ENCODE results near the gene DENND6A. TPM values are rescaled to one million over a fixed set of nuclear protein-coding genes. Genes with fewer than 3 reads are reported as not detected.

Gene DENND6A
- total and polyA plus RNA-seq, 2 of the 8 experiments (the other 6 are each of a cell fraction or from before 2014, with no cell fraction given): 7.8 to 14.8 TPM

DNA sequence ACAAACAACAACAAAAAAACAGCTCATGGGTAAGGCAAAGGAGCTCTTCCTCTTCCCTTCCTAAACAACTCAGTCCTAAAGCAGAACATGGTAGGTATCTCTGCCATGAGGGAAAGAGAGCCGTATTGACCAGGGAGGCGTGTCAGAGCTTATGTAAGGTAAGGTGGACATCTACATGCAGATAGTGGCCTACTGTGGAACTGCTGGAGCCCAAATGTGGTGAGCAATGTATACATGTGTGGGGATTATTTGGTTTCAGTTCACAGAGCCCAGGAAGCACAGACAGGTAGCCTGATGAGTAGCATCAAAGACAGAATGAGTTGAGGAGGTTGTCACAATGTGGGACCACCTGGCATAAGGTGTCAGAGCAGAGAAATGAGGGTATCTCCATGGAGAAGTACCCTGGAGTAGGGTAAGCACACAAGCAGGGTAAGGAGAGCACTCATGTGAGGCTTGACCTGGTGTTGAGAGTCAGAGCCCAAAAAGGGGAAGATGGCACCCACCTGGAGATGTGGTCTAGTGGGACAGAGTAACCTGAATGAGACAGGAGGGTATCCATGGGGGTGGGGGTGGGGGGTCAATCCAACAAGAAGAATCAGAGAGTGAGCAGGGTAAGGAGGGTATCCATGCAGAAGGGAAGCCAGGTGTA lies 45.5 kb downstream of the DENND6A start:
- no peak overlapping the region for H3K56ac ChIP-seq (replicated peaks; ENCODE audit: insufficient read length, low read depth, low read length)
- no peaks in the 10 kb centered on the region for H4K20me1 ChIP-seq (replicated peaks in 1 of 2; ENCODE audit: control insufficient read depth in 1 of 2, insufficient read depth in 2 of 2, low read length in 2 of 2)
- H4K8ac ChIP-seq (ENCODE audit: extremely low read depth, insufficient read depth, low read length): no peak overlapping the region
- no peak overlapping the region for H3K18ac ChIP-seq (ENCODE audit: extremely low read depth, low read length)
- no peak overlapping the region; the same call in 1 of the 2 replicates for H2AK5ac ChIP-seq (ENCODE audit: low read depth, low read length)
- H2BK12ac ChIP-seq (ENCODE audit: low read depth, low read length): no peak overlapping the region
- no peak overlapping the region; the same call in 1 of the 2 replicates for H3K27ac ChIP-seq (ENCODE audit: low read depth, low read length)
- no peak overlapping the region for H3K4me2 ChIP-seq (ENCODE audit: insufficient read depth in 1 of 2, low read depth in 2 of 2, low read length in 2 of 2)
- POLR2A ChIA-PET (ENCODE audit: partially characterized antibody): no interaction called here
- no peaks in the 10 kb centered on the region for H3K79me1 ChIP-seq (ENCODE audit: low read depth, low read length)
- H3K36me3 ChIP-seq (ENCODE audit: control insufficient read depth in 2 of 4, insufficient read depth in 4 of 4, low read length in 3 of 4): peaks cover 0 to 2% (median 0%) of the 10 kb centered on the region in 4 experiments; a peak in 2 of 8 replicates
- no peak overlapping the region for H2BK120ac ChIP-seq (replicated peaks; ENCODE audit: low read depth, low read length)
- no peak overlapping the region for H3K23ac ChIP-seq (ENCODE audit: insufficient read length)
- H2AFZ ChIP-seq (ENCODE audit: low read length): no peak overlapping the region
- H2BK20ac ChIP-seq (ENCODE audit: low read length): no peak overlapping the region
- H3K14ac ChIP-seq (ENCODE audit: insufficient read length): no peak overlapping the region
- TF ChIP-seq ZNF274 (IDR thresholded peaks at IDR 0.05; ENCODE audit: borderline replicate concordance, extremely low read depth, low read length): no peak
- TF ChIP-seq SP2 (IDR thresholded peaks at IDR 0.05; ENCODE audit: low read length): no peak
- no peak for TF ChIP-seq BACH1 (IDR thresholded peaks at IDR 0.05; ENCODE audit: low read length)
- TF ChIP-seq KDM5A (IDR thresholded peaks at IDR 0.05; ENCODE audit: low read length): no peak
- TF ChIP-seq MAFK (IDR thresholded peaks at IDR 0.05; ENCODE audit: low read depth, low read length): no peak
- TF ChIP-seq BCL11A (IDR thresholded peaks at IDR 0.05; ENCODE audit: low read depth in 2 of 2, low read length in 2 of 2): no peak
- no peak for TF ChIP-seq JUN (IDR thresholded peaks at IDR 0.05; ENCODE audit: low read depth, low read length)
- no peak for TF ChIP-seq SIRT6 (IDR thresholded peaks at IDR 0.05; ENCODE audit: low read length)
- no peak for TF ChIP-seq SP4 (IDR thresholded peaks at IDR 0.05; ENCODE audit: low read length)
- TF ChIP-seq POU5F1 (IDR thresholded peaks at IDR 0.05; ENCODE audit: low read depth, low read length): no peak
- no peak overlapping the region for H2BK15ac ChIP-seq (ENCODE audit: low read length)
- H2BK5ac ChIP-seq (ENCODE audit: low read depth, low read length): no peak overlapping the region
- no peaks in the 10 kb centered on the region for H3K27me3 ChIP-seq (replicated peaks in 1 of 4; ENCODE audit: control insufficient read depth in 3 of 4, extremely low read depth in 1 of 4, insufficient read depth in 3 of 4, low read length in 3 of 4)
- CTCF ChIA-PET (ENCODE audit: partially characterized antibody): no interaction called here
- no peak overlapping the region for H3K9ac ChIP-seq (replicated peaks in 1 of 4; ENCODE audit: extremely low read depth in 1 of 4, low read depth in 3 of 4, low read length in 3 of 4)
- no peak overlapping the region for H4K5ac ChIP-seq (ENCODE audit: insufficient read length, low read depth, low read length)
- FAIRE-seq (no peak), DNase-seq (ENCODE audit: low read depth in 1 of 2, low spot score in 2 of 2) (no peak)
- no peak overlapping the region for H3K4ac ChIP-seq (replicated peaks; ENCODE audit: insufficient read length, low read depth, low read length)
- no peaks in the 10 kb centered on the region for H3K9me3 ChIP-seq (ENCODE audit: insufficient read depth in 2 of 2, low read depth in 1 of 2, low read length in 1 of 2)
- H3K23me2 ChIP-seq (ENCODE audit: low read depth, low read length): no peaks in the 10 kb centered on the region; the same call in 1 of the 2 replicates
- no peaks in the 10 kb centered on the region for H3K79me2 ChIP-seq (ENCODE audit: control insufficient read depth in 1 of 2, insufficient read depth in 2 of 2, low read length in 2 of 2)
- WGBS, 2 experiments (ENCODE audit: extremely low coverage in 1 of 2, insufficient coverage in 1 of 2, insufficient read length in 1 of 2, insufficient replicate concordance in 2 of 2, low coverage in 1 of 2, low lambda C conversion rate in 2 of 2, missing lambda C conversion rate in 1 of 2): 92% methylated on average over 2 of the region's 2 CpGs; no CpG with 5 or more reads in 1 of the 2 experiments
- H3K4me3 ChIP-seq (ENCODE audit: extremely low read depth in 1 of 4, insufficient read depth in 2 of 4, low read depth in 3 of 4, low read length in 4 of 4): no peak overlapping the region
- no peak overlapping the region for H4K91ac ChIP-seq (replicated peaks; ENCODE audit: insufficient read length, low read length)
- no peaks in the 10 kb centered on the region for H3K4me1 ChIP-seq (replicated peaks in 1 of 4; ENCODE audit: control insufficient read depth in 3 of 4, insufficient read depth in 4 of 4, low read length in 3 of 4)
